KMS-11 (cell line): Measurements from ENCODE around the gene IRF4.
A peak's percentile ranks its signal among the peaks of the same experiment; 100 is the strongest.

Experiments
- H2AFZ ChIP-seq: fragments of 200-600 bp; sonication (generic); 2 replicates; pipeline ENCODE4 v1.6.1; 2016; ENCODE audit warnings: antibody characterized with exemption, mixed run types, low read depth
- H3K27ac ChIP-seq: fragments of 200-600 bp; sonication (generic); 2 replicates; pipeline ENCODE4 v1.6.1; 2016; ENCODE audit warnings: mild to moderate bottlenecking, mixed run types
- H3K27me3 ChIP-seq: fragments of 200-600 bp; sonication (generic); 2 replicates; pipeline ENCODE4 v1.6.1; 2017; ENCODE audit warnings: mild to moderate bottlenecking, low read depth, mixed run types, moderate library complexity; ENCODE audit not compliant: insufficient read depth
- H3K36me3 ChIP-seq: fragments of 200-600 bp; sonication (generic); 2 replicates; pipeline ENCODE4 v1.6.1; 2017; ENCODE audit warnings: mild to moderate bottlenecking, mixed run types; ENCODE audit not compliant: insufficient read depth
- H3K4me1 ChIP-seq: fragments of 200-600 bp; sonication (generic); 2 replicates; pipeline ENCODE4 v1.6.1; 2016; ENCODE audit warnings: mild to moderate bottlenecking, low read depth, mixed run types; ENCODE audit not compliant: poor library complexity, severe bottlenecking
- H3K4me2 ChIP-seq: fragments of 200-600 bp; sonication (generic); 2 replicates; pipeline ENCODE4 v1.7.0; 2016; ENCODE audit warnings: mild to moderate bottlenecking, mixed run types
- H3K4me3 ChIP-seq: fragments of 200-600 bp; sonication (generic); IDR thresholded peaks from 2 replicates; pipeline ENCODE4 v1.6.1; 2017; ENCODE audit warnings: low read depth, low read length, mixed read lengths; ENCODE audit not compliant: insufficient read depth
- H3K79me2 ChIP-seq: fragments of 200-600 bp; sonication (generic); 2 replicates; pipeline ENCODE4 v1.6.1; 2016; ENCODE audit warnings: low read depth, mixed run types; ENCODE audit not compliant: insufficient read depth
- H3K9ac ChIP-seq: fragments of 200-600 bp; sonication (generic); 2 replicates; pipeline ENCODE4 v1.6.1; 2016; ENCODE audit warnings: mild to moderate bottlenecking, mixed run types
- H4K20me1 ChIP-seq: fragments of 200-600 bp; sonication (generic); 2 replicates; pipeline ENCODE4 v1.6.1; 2016; ENCODE audit warnings: mild to moderate bottlenecking, mixed run types; ENCODE audit not compliant: insufficient read depth
- CTCF ChIP-seq: fragments of 200-600 bp; sonication (generic); conservative IDR thresholded peaks from 2 replicates; pipeline ENCODE4 v1.6.1; 2017; ENCODE audit warnings: low read depth, mild to moderate bottlenecking, antibody characterized with exemption, low read length, moderate library complexity, mixed read lengths

Gene IRF4

GRCh38 chr6:391559-392440 is at the start of gene IRF4:
TSS of gene IRF4 (plus strand) at chr6:391752. CDS start at chr6:393153, 1,401 bp downstream.
- Histone ChIP-seq H3K36me3 (peaks cover 34% of the 10 kb centered on the region), H3K9ac (peak within 1 kb of the TSS; percentile 98), H3K4me2 (peak within 1 kb of the TSS; percentile 79), H2AFZ (peak within 1 kb of the TSS; percentile 63), H3K4me3 (no peak within 1 kb of the TSS), H3K79me2 (peaks cover 62% of the 10 kb centered on the region), H3K27ac (peak within 1 kb of the TSS; percentile 88), H4K20me1 (peaks cover 41% of the 10 kb centered on the region), H3K4me1 (peaks cover 54% of the 10 kb centered on the region), H3K27me3 (no peaks in the 10 kb centered on the region)
- no peak for TF ChIP-seq CTCF

DNA sequence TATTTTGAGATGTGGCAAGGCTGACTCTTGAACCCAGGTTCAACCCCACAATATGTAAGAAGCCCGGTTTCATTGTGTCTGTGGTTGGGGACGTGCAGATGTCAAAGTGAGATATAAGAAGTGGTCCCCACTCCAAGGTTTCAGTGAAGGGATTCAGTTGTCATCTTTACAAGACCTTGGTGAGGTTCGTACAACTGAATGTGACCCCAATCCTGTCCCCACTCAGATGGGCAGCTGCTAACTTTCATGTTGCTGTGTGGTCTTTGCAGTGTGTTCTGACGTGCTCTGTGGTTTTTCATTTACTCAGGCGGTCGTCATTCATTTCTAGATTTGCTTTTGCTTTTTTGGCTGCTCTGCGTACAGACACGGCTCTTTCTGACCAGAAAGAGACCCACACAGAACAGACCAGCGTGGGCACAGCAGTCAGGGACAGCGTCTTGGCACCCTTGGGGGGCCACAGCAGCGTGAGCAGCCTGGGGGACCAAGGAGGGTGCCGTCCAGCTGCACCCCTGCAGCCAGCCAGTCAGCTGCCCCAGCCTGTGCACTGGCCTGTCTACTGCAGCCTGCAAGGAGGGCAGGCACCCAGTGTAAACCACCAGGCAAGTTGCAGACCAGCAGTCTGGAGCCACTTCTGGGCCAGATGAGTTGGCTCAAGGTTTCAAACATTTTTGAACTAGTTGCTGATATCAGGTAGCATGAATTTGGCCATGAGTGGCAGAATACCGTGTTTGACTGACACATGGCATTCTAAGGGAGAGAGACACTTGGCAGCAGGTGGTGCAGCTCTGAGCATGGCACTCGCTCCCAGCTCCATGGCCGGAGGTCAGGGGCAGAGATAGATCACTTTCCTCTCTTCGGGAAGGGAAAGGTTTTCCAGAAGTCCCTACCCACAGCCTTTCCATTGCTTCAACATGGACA is 49.4 kb upstream of the IRF4 start:
- H3K27me3 ChIP-seq, result no peaks in the 10 kb centered on the region
- peaks cover 35% of the 10 kb centered on the region for H3K4me1 ChIP-seq
- H4K20me1 ChIP-seq, result no peaks in the 10 kb centered on the region
- no peak for TF ChIP-seq CTCF
- no peak overlapping the region for H3K9ac ChIP-seq
- H3K79me2 ChIP-seq, result 0 out of 2 replicates have a peak, but pooled peaks cover 6% of the 10 kb centered on the region
- no peak overlapping the region for H3K4me2 ChIP-seq
- H3K27ac ChIP-seq, result no peak overlapping the region
- H3K36me3 ChIP-seq, result peaks cover 6% of the 10 kb centered on the region; the same call in 1 of the 2 replicates
- H2AFZ ChIP-seq, result no peak overlapping the region
- no peak overlapping the region for H3K4me3 ChIP-seq

GRCh38 chr6:342832-343179 is 48.7 kb upstream of the IRF4 start:
- Histone ChIP-seq H3K79me2 (0 out of 2 replicates have a peak, but pooled peaks cover 6% of the 10 kb centered on the region), H3K4me2 (no peak overlapping the region), H3K36me3 (peaks cover 6% of the 10 kb centered on the region; the same call in 1 of the 2 replicates), H2AFZ (no peak overlapping the region), H3K9ac (no peak overlapping the region), H3K4me1 (peaks cover 29% of the 10 kb centered on the region), H4K20me1 (no peaks in the 10 kb centered on the region), H3K4me3 (no peak overlapping the region), H3K27ac (no peak overlapping the region), H3K27me3 (no peaks in the 10 kb centered on the region)
- no peak for TF ChIP-seq CTCF

GRCh38 chr6:343226-343935 is 48.2 kb upstream of the IRF4 start:
- Histone ChIP-seq H2AFZ (no peak overlapping the region), H3K4me3 (no peak overlapping the region), H3K79me2 (0 out of 2 replicates have a peak, but pooled peaks cover 6% of the 10 kb centered on the region), H3K27ac (no peak overlapping the region), H3K27me3 (no peaks in the 10 kb centered on the region), H3K4me2 (no peak overlapping the region), H4K20me1 (no peaks in the 10 kb centered on the region), H3K9ac (no peak overlapping the region), H3K36me3 (peaks cover 7% of the 10 kb centered on the region; the same call in 1 of the 2 replicates), H3K4me1 (peaks cover 23% of the 10 kb centered on the region)
- TF ChIP-seq CTCF, result no peak
